B cell (primary cell): ENCODE measurements around the gene STARD3NL. TPM values are rescaled to one million over a fixed set of nuclear protein-coding genes. Genes with fewer than 3 reads are reported as not detected.

Experiments used
- ATAC-seq: fragments of 200-7000 bp; cut with Tn5 transposase; one replicate; pipeline ENCODE4 v1.10.0; 2021; ENCODE audit warnings: low read depth, mild to moderate bottlenecking, moderate number of reproducible peaks, moderate library complexity
- CTCF ChIA-PET: fragments of 350-600 bp; sonication (Branson Sonifier 250); formaldehyde crosslinking; loops from one replicate; lab custom pipeline; 2021; ENCODE audit warnings: antibody characterized with exemption, inconsistent platforms; lab: Charles Lee
- POLR2A ChIA-PET: fragments of 350-600 bp; sonication (Branson Sonifier 250); formaldehyde crosslinking; loops from one replicate; lab custom pipeline; 2021; ENCODE audit warnings: antibody characterized with exemption; lab: Charles Lee
- DNase-seq: peaks from one replicate; pipeline ENCODE4 v3.0.0; 2013
- H2AFZ ChIP-seq: 2 replicates; pipeline ENCODE4 v1.6.1; 2012; ENCODE audit warnings: mild to moderate bottlenecking, low read depth, low read length; ENCODE audit not compliant: insufficient read depth, poor library complexity, severe bottlenecking
- H3K27ac ChIP-seq, 2 donors: 1 replicate in 1 of 2; 2 replicates in 1 of 2; pipeline ENCODE4 v1.5.1; 2012 to 2013; ENCODE audit warnings: low read length in 2 of 2, mild to moderate bottlenecking in 2 of 2, moderate library complexity in 1 of 2
- H3K27me3 ChIP-seq, 4 experiments: fragments of 200-600 bp in 1 of 4; sonication (generic) in 1 of 4; replicated peaks in 1 of 4; 1 replicate in 2 of 4; 2 replicates in 2 of 4; pipeline versions ENCODE4 v1.6.1 to v1.7.0; 2013 to 2016; ENCODE audit warnings: low read length in 3 of 4, mild to moderate bottlenecking in 2 of 4, mixed read lengths in 1 of 4, moderate library complexity in 1 of 4; ENCODE audit not compliant: insufficient read depth in 4 of 4, control insufficient read depth in 3 of 4; ENCODE audit errors: control extremely low read depth in 1 of 4
- H3K36me3 ChIP-seq, 2 experiments: replicated peaks in 1 of 2; 1 replicate in 1 of 2; 2 replicates in 1 of 2; pipeline versions ENCODE4 v1.6.1 to v1.7.1; 2013; ENCODE audit warnings: low read length in 1 of 2; ENCODE audit not compliant: insufficient read depth in 2 of 2, control insufficient read depth in 1 of 2; ENCODE audit errors: control extremely low read depth in 1 of 2, extremely low read depth in 1 of 2
- H3K4me1 ChIP-seq, 2 donors: fragments of 200-600 bp in 1 of 2; sonication (generic) in 1 of 2; 1 replicate in 1 of 2; 2 replicates in 1 of 2; pipeline versions ENCODE4 v1.5.1 to v1.6.1; 2013 to 2017; ENCODE audit warnings: low read length in 2 of 2; ENCODE audit not compliant: control insufficient read depth in 2 of 2, insufficient read depth in 2 of 2
- H3K4me2 ChIP-seq: replicated peaks from 2 replicates; pipeline ENCODE3; 2012; ENCODE audit warnings: mild to moderate bottlenecking, low read depth, low read length; ENCODE audit not compliant: poor library complexity, severe bottlenecking
- H3K4me3 ChIP-seq, 5 experiments: fragments of 200-600 bp in 1 of 5; sonication (generic) in 1 of 5; 1 replicate in 3 of 5; 2 replicates in 2 of 5; pipeline versions ENCODE4 v1.5.1 to v1.7.0; 2011 to 2016; ENCODE audit warnings: low read length in 4 of 5, mild to moderate bottlenecking in 4 of 5, low read depth in 2 of 5, control low read depth in 1 of 5, moderate library complexity in 1 of 5; ENCODE audit not compliant: insufficient read depth in 1 of 5; ENCODE audit errors: control extremely low read depth in 1 of 5, extremely low read depth in 1 of 5
- H3K79me2 ChIP-seq: fragments of 200-600 bp; sonication (generic); one replicate; pipeline ENCODE4 v1.6.0; 2016; ENCODE audit warnings: low read length; ENCODE audit not compliant: control insufficient read depth, insufficient read depth
- H3K9ac ChIP-seq: fragments of 200-600 bp; sonication (generic); 2 replicates; pipeline ENCODE4 v1.6.1; 2017; ENCODE audit warnings: mild to moderate bottlenecking, low read length, moderate library complexity
- H3K9me3 ChIP-seq, 3 donors: one replicate each; pipeline versions ENCODE4 v1.6.1 to v1.7.1; 2013; ENCODE audit warnings: low read length in 2 of 3; ENCODE audit not compliant: control insufficient read depth in 2 of 3, insufficient read depth in 1 of 3; ENCODE audit errors: control extremely low read depth in 1 of 3
- H4K20me1 ChIP-seq: 2 replicates; pipeline ENCODE4 v1.6.0; 2012; ENCODE audit warnings: mild to moderate bottlenecking, low read length; ENCODE audit not compliant: insufficient read depth, control insufficient read depth, poor library complexity, severe bottlenecking
- H3K27ac Mint-ChIP-seq: one replicate; pipeline ENCODE4 v1.8.0; 2021; ENCODE audit warnings: mixed read lengths
- H3K27me3 Mint-ChIP-seq: one replicate; pipeline ENCODE4 v1.8.0; 2021; ENCODE audit warnings: mixed read lengths
- H3K4me1 Mint-ChIP-seq: one replicate; pipeline ENCODE4 v1.8.0; 2021; ENCODE audit warnings: mixed read lengths
- H3K4me3 Mint-ChIP-seq: one replicate; pipeline ENCODE4 v1.8.0; 2021; ENCODE audit warnings: mixed read lengths
- H3K9me3 Mint-ChIP-seq: one replicate; pipeline ENCODE4 v1.8.0; 2022; ENCODE audit warnings: mixed read lengths; ENCODE audit not compliant: insufficient read depth
- CTCF ChIP-seq: fragments of 200-600 bp; IDR thresholded peaks from one replicate; pipeline ENCODE4 v1.8.0; 2022; ENCODE audit warnings: antibody characterized with exemption, mild to moderate bottlenecking
- EZH2 ChIP-seq: IDR thresholded peaks from 2 replicates; pipeline ENCODE4 v1.6.1; 2012; ENCODE audit warnings: borderline replicate concordance, low read depth, mild to moderate bottlenecking, moderate library complexity, low read length; ENCODE audit not compliant: insufficient read depth, poor library complexity, severe bottlenecking
- WGBS: methylation state at CpG from one replicate; pipeline ENCODE4 v1.1.5; 2013; ENCODE audit warnings: missing lambda C conversion rate; ENCODE audit not compliant: insufficient coverage; 5-methylcytosine and 5-hydroxymethylcytosine counted together
- intact Hi-C: fragments of 100-400 bp; cut with micrococcal nuclease; formaldehyde crosslinking; loops from one replicate; pipeline ENCODE4 v1.10.0; 2022
- polyA plus RNA-seq: library from polyadenylated mRNA; depleted of rRNA; stranded (reverse); fragments of >200 nt; gene quantifications from 2 replicates; pipeline ENCODE4 v1.2.3, GENCODE V29; 2012
- total RNA-seq, 2 donors: library from RNA; stranded (reverse); fragments of 120-200 nt in 1 of 2; gene quantifications; 1 replicate in 1 of 2; 2 replicates in 1 of 2; pipeline versions ENCODE4 v1.2.3 to v1.2.4, GENCODE V29; 2013 to 2022

The STARD3NL gene
- total and polyA plus RNA-seq, 2 donors (not counting 1 experiment from before 2014, with no cell fraction given) = 13.4 to 24.5 TPM

- Mint-ChIP-seq H3K9me3 (no peaks in the 10 kb centered on the region), H3K27me3 (no peaks in the 10 kb centered on the region), H3K27ac (no peak overlapping the region), H3K4me1 (peaks cover 49% of the 10 kb centered on the region), H3K4me3 (no peak overlapping the region)
- Histone ChIP-seq H3K4me2 (no peak overlapping the region), H4K20me1 (peaks cover 17% of the 10 kb centered on the region), H3K9me3 (no peaks in the 10 kb centered on the region), H3K27me3 (no peaks in the 10 kb centered on the region), H3K79me2 (peaks cover 87% of the 10 kb centered on the region), H3K27ac (no peak overlapping the region), H2AFZ (no peak overlapping the region), H3K36me3 (no peaks in the 10 kb centered on the region), H3K9ac (no peak overlapping the region), H3K4me3 (no peak overlapping the region), H3K4me1 (peaks cover 23 to 34% of the 10 kb centered on the region in 2 donors)
- CTCF ChIA-PET = interaction anchor here (1.1 to 2.4 kb wide), 3 partner anchors 24 to 177 kb away, joined by 3 to 12 read pairs (median 10); no protein-coding TSS in a partner anchor
- POLR2A ChIA-PET = no interaction called here
- no CpG with 5 or more reads among the region's 1 CpG for WGBS
- no peak for DNase-seq
- intact Hi-C loops = no loop called here
- TF ChIP-seq EZH2 (no peak), CTCF (no peak)
- ATAC-seq = no peak
Observed at GRCh38 chr7:38191791-38192190, 13.7 kb downstream of the STARD3NL start.

GRCh38 chr7:38192327-38192726, 14.3 kb downstream of the STARD3NL start:
- Histone ChIP-seq H3K9me3 (no peaks in the 10 kb centered on the region), H3K36me3 (no peaks in the 10 kb centered on the region), H3K4me2 (no peak overlapping the region), H3K27me3 (no peaks in the 10 kb centered on the region), H3K9ac (no peak overlapping the region), H3K4me1 (peaks cover 18 to 29% of the 10 kb centered on the region in 2 donors), H3K79me2 (peaks cover 87% of the 10 kb centered on the region), H2AFZ (no peak overlapping the region), H4K20me1 (peaks cover 17% of the 10 kb centered on the region), H3K27ac (no peak overlapping the region), H3K4me3 (no peak overlapping the region)
- 100% methylated on average over 1 of the region's 2 CpGs for WGBS
- H3K9me3 Mint-ChIP-seq = no peaks in the 10 kb centered on the region
- ChIA-PET POLR2A (no interaction called here), CTCF (interaction anchor here (0.8 to 2.4 kb wide), 4 partner anchors 23 to 176 kb away, joined by 3 to 12 read pairs (median 7); no protein-coding TSS in a partner anchor)
- H3K4me1 Mint-ChIP-seq = peaks cover 47% of the 10 kb centered on the region
- ATAC-seq (no peak), DNase-seq (no peak)
- no peak for TF ChIP-seq CTCF
- TF ChIP-seq EZH2 = no peak
- no peak overlapping the region for H3K27ac Mint-ChIP-seq
- H3K27me3 Mint-ChIP-seq = no peaks in the 10 kb centered on the region
- no peak overlapping the region for H3K4me3 Mint-ChIP-seq
- intact Hi-C loops = no loop called here
